Suprapubic skin (tissue), 4 donors: ENCODE results near the gene ADAMTS12. TPM values are rescaled to one million over a fixed set of nuclear protein-coding genes. Genes with fewer than 3 reads are reported as not detected.

ENCODE experiments used
- DNase-seq, 2 donors: peaks; one replicate each; pipeline ENCODE4 v3.0.0-alpha.2; 2019; ENCODE audit warnings: low spot score in 2 of 2
- H3K27ac ChIP-seq: fragments of 200-600 bp; sonication (generic); one replicate; pipeline ENCODE4 v1.5.1; 2019
- H3K27me3 ChIP-seq: fragments of 200-600 bp; sonication (generic); one replicate; pipeline ENCODE4 v1.5.1; 2019
- H3K36me3 ChIP-seq: fragments of 200-600 bp; sonication (generic); one replicate; pipeline ENCODE4 v1.5.1; 2019
- H3K4me1 ChIP-seq: fragments of 200-600 bp; sonication (generic); one replicate; pipeline ENCODE4 v1.5.1; 2019
- H3K4me3 ChIP-seq: fragments of 200-600 bp; sonication (generic); one replicate; pipeline ENCODE4 v1.5.1; 2019; ENCODE audit warnings: mild to moderate bottlenecking
- H3K9me3 ChIP-seq: fragments of 200-600 bp; sonication (generic); one replicate; pipeline ENCODE4 v1.5.1; 2019
- EP300 ChIP-seq: sonication (generic); formaldehyde crosslinking; IDR thresholded peaks from one replicate; pipeline ENCODE4 v1.6.1; 2017; ENCODE audit warnings: antibody characterized with exemption
- POLR2A ChIP-seq, 2 donors: fragments of 450-650 bp; IDR thresholded peaks; one replicate each; pipeline ENCODE4 v1.6.1; 2017; ENCODE audit warnings: antibody characterized with exemption in 2 of 2, mild to moderate bottlenecking in 2 of 2, moderate library complexity in 2 of 2
- POLR2AphosphoS5 ChIP-seq, 3 donors: sonication (generic); formaldehyde crosslinking; IDR thresholded peaks; one replicate each; pipeline ENCODE4 v1.6.1; 2017; ENCODE audit warnings: antibody characterized with exemption in 3 of 3
- WGBS: methylation state at CpG from one replicate; pipeline ENCODE4 v1.1.5; 2018; 5-methylcytosine and 5-hydroxymethylcytosine counted together
- total RNA-seq, 4 donors: library from RNA; depleted of rRNA; stranded (reverse); fragments of >200 nt; gene quantifications; one replicate each; pipeline ENCODE4 v1.1.0, GENCODE V29; 2016
- TF ChIP-seq, protein P1 (sequence below), 2 donors: fragments of 200-600 bp in 1 of 2; fragments of 450-650 bp in 1 of 2; sonication (generic) in 1 of 2; IDR thresholded peaks; one replicate each; pipeline ENCODE4 v1.5.1; 2016 to 2019; ENCODE audit warnings: antibody characterized with exemption in 2 of 2, mild to moderate bottlenecking in 1 of 2, moderate library complexity in 1 of 2

ADAMTS12 gene
- total RNA-seq, 4 donors from 2014 or later, result 0.26 to 1.3 (median 0.57) TPM

- Histone ChIP-seq H3K27me3 (no peaks in the 10 kb centered on the region), H3K4me3 (no peak overlapping the region), H3K27ac (no peak overlapping the region), H3K9me3 (no peaks in the 10 kb centered on the region), H3K4me1 (peaks cover 7% of the 10 kb centered on the region), H3K36me3 (no peaks in the 10 kb centered on the region)
- WGBS, result 66% methylated on average over 1 of the region's 1 CpG
- TF ChIP-seq POLR2AphosphoS5 (IDR thresholded peaks at IDR 0.05) (no peak), POLR2A (IDR thresholded peaks at IDR 0.05) (no peak), EP300 (no peak)
- TF ChIP-seq, protein P1, sequence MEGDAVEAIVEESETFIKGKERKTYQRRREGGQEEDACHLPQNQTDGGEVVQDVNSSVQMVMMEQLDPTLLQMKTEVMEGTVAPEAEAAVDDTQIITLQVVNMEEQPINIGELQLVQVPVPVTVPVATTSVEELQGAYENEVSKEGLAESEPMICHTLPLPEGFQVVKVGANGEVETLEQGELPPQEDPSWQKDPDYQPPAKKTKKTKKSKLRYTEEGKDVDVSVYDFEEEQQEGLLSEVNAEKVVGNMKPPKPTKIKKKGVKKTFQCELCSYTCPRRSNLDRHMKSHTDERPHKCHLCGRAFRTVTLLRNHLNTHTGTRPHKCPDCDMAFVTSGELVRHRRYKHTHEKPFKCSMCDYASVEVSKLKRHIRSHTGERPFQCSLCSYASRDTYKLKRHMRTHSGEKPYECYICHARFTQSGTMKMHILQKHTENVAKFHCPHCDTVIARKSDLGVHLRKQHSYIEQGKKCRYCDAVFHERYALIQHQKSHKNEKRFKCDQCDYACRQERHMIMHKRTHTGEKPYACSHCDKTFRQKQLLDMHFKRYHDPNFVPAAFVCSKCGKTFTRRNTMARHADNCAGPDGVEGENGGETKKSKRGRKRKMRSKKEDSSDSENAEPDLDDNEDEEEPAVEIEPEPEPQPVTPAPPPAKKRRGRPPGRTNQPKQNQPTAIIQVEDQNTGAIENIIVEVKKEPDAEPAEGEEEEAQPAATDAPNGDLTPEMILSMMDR (IDR thresholded peaks at IDR 0.05), result no peak
- no peak for DNase-seq
Measured at GRCh38 chr5:33774341-33774740, 117.4 kb downstream of the ADAMTS12 start.

- no peaks in the 10 kb centered on the region for H3K27me3 ChIP-seq
- peaks cover 7% of the 10 kb centered on the region for H3K4me1 ChIP-seq
- no peak for DNase-seq
- TF ChIP-seq POLR2AphosphoS5 (IDR thresholded peaks at IDR 0.05) (no peak), POLR2A (IDR thresholded peaks at IDR 0.05) (no peak), EP300 (no peak)
- TF ChIP-seq, protein P1 (IDR thresholded peaks at IDR 0.05), result no peak
- no peak overlapping the region for H3K4me3 ChIP-seq
- no peaks in the 10 kb centered on the region for H3K36me3 ChIP-seq
- no peak overlapping the region for H3K27ac ChIP-seq
- H3K9me3 ChIP-seq, result no peaks in the 10 kb centered on the region
- WGBS, result 49% methylated on average over 2 of the region's 2 CpGs
Measured at GRCh38 chr5:33772380-33772897, 119.4 kb downstream of the ADAMTS12 start.

GRCh38 chr5:33769968-33770367 is 121.8 kb downstream of the ADAMTS12 start:
- no peaks in the 10 kb centered on the region for H3K36me3 ChIP-seq
- no peaks in the 10 kb centered on the region for H3K27me3 ChIP-seq
- WGBS, result 86% methylated on average over 1 of the region's 1 CpG
- no peak for TF ChIP-seq POLR2AphosphoS5 (IDR thresholded peaks at IDR 0.05)
- H3K4me3 ChIP-seq, result no peak overlapping the region
- no peak for DNase-seq
- H3K27ac ChIP-seq, result no peak overlapping the region
- no peaks in the 10 kb centered on the region for H3K9me3 ChIP-seq
- peaks cover 7% of the 10 kb centered on the region for H3K4me1 ChIP-seq

DNA sequence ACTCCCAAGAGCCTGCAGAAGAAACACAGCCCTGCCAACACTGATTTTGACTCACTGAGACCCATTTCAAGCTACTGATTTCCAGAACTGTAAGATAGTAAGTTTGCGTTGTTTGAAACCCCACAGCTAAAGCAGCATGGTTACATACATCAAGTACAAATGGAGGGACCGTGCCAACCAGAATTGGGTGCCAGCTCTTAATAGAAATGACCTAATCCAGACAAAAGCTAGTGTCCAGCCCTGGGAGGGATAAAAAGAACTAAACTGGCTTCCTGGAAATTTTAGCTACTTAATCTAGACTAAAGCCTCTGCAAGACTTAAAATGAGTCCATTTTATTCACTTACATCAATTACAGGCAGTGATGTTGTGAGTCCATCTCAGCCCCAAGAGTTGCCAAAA is 122.6 kb downstream of the ADAMTS12 start:
- H3K27me3 ChIP-seq, result no peaks in the 10 kb centered on the region
- H3K27ac ChIP-seq, result no peak overlapping the region
- TF ChIP-seq POLR2A (IDR thresholded peaks at IDR 0.05) (no peak), POLR2AphosphoS5 (IDR thresholded peaks at IDR 0.05) (no peak), EP300 (no peak)
- TF ChIP-seq, protein P1 (IDR thresholded peaks at IDR 0.05), result no peak
- H3K9me3 ChIP-seq, result no peaks in the 10 kb centered on the region
- peaks cover 7% of the 10 kb centered on the region for H3K4me1 ChIP-seq
- DNase-seq, result no peak
- 44% methylated on average over 2 of the region's 2 CpGs for WGBS
- H3K4me3 ChIP-seq, result no peak overlapping the region
- H3K36me3 ChIP-seq, result no peaks in the 10 kb centered on the region

GRCh38 chr5:33766023-33766422 is 125.8 kb downstream of the ADAMTS12 start:
- TF ChIP-seq POLR2A (IDR thresholded peaks at IDR 0.05), result no peak
- no peak for TF ChIP-seq EP300
- TF ChIP-seq POLR2AphosphoS5 (IDR thresholded peaks at IDR 0.05), result no peak
- TF ChIP-seq, protein P1 (IDR thresholded peaks at IDR 0.05), result no peak
- Histone ChIP-seq H3K9me3 (no peaks in the 10 kb centered on the region), H3K36me3 (no peaks in the 10 kb centered on the region), H3K27me3 (no peaks in the 10 kb centered on the region), H3K4me1 (no peaks in the 10 kb centered on the region), H3K27ac (no peak overlapping the region), H3K4me3 (no peak overlapping the region)
- 69% methylated on average over 2 of the region's 2 CpGs for WGBS
- DNase-seq, result no peak

DNA sequence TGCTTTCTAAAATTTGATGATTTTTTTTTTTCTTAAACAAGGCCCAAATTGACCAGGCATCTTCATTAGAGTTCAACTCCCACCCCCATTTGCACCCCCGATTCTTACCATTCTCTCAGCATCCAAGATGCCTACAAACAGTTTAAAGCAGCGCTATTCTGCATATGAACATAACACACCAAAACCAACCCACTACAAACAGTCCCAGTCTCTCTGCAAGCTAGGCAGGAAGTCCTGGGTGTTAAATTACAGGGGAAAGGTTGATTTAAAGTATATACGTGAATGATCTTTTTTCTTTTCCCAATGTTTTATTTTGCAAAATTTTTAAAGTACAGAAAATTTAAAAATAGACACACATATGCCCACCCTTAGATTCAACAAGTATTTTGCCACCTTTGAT is 127.0 kb downstream of the ADAMTS12 start:
- DNase-seq, result no peak
- Histone ChIP-seq H3K4me1 (no peaks in the 10 kb centered on the region), H3K9me3 (no peaks in the 10 kb centered on the region), H3K27ac (no peak overlapping the region), H3K36me3 (no peaks in the 10 kb centered on the region), H3K27me3 (no peaks in the 10 kb centered on the region), H3K4me3 (no peak overlapping the region)
- 68% methylated on average over 3 of the region's 3 CpGs for WGBS
- TF ChIP-seq POLR2A (IDR thresholded peaks at IDR 0.05) (no peak), EP300 (no peak), POLR2AphosphoS5 (IDR thresholded peaks at IDR 0.05) (no peak)
- TF ChIP-seq, protein P1 (IDR thresholded peaks at IDR 0.05), result no peak
